HG02642 (cell line): ENCODE data around the gene CCL26.

Experiments
- ATAC-seq: cut with Tn5 transposase; IDR thresholded peaks from one replicate; pipeline ENCODE4 v1.9.1; 2021; ENCODE audit warnings: mild to moderate bottlenecking; ENCODE audit not compliant: unreplicated experiment, poor library complexity

Gene CCL26

GRCh38 chr7:75772081-75773077, at the start of gene CCL26:
Gene CCL26, minus strand, starts transcription at chr7:75772211. Its CDS starts 35 bp downstream, at chr7:75772176.
- no peak for ATAC-seq

DNA sequence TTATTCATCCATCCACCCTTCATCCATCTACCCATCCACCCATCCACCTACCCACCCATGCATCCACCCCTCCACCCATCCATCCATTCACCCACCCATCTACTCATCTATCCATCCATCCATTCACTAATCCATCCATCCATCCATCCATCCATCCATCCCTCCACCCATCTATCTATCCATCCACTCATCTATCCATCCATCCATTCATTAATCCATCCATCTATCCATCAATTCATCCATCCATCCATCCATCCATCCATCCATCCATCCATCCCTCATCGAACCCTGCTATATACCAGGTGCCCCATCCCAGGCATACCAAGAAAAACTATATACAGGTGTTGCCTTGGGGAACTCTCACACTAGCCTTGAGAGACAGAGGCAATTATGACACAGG, 48.7 kb upstream of the CCL26 start:
- no peak for ATAC-seq

DNA sequence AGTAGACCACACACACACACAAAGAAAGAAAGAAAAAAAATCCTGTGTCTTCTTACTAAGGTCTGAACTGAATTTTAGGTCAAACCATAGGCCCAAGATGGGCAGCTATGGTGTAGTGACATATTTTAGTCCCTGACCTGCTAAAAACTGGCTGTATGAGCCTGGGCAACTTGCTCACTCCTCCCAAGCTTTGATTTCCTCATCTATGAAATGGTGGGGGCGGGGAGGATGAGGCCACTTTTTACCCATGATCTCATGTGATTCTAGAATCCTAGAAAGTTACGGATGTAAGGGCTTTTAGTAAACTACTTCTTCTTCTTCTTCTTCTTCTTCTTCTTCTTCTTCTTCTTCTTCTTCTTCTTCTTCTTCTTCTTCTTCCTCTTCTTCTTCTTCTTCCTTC, 47.7 kb upstream of the CCL26 start:
- no peak for ATAC-seq

GRCh38 chr7:75818472-75818871, 46.5 kb upstream of the CCL26 start:
- no peak for ATAC-seq

DNA sequence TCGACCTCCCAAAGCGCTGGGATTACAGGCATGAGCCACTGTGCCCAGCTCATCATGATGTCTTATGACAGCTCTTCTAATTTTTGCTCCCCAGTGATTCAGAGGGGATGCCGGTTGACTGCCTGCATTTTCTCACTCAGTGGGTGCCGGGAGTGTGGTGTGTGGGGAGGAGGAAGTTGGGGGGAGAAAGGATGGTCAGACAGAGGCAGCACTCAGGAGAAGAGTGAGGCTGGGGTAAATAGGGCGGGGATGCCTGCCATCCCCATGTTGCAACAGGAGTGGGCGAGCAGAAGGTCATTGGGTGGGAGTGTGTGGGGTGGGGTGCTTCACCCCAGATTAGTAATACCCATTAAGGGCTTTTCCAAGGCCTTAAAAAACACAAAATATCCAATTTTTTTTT, 45.1 kb upstream of the CCL26 start:
- ATAC-seq = no peak

DNA sequence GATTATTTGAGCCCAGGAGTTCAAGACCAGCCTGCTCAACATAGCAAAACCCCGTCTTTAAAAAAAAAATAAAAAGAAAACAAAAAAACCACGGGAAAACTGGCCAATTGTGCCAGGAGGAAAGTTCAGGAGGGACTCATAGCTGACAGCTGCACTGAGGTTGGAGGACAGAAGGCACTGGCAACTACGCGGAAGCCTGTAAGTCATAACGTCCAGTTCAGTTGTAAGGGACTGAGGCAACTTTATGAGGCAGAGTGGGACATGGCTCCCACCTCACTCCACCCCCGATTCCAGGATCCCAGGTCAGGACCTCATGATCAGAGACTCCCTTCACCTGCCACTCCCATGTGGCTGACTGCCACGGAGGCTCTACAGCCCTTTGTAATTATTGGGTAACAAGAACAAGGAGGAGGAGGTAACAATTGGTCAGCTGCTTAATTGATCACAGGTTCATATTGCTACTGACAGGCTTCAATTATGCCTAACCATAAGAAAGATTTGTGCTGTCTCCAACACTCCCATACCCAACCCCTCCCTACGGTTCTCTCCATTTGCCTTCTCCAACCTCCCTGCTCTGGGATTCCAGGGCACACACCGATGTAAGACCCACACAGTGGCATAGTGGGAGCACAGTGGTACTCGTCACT, 43.5 kb upstream of the CCL26 start:
- no peak for ATAC-seq

DNA sequence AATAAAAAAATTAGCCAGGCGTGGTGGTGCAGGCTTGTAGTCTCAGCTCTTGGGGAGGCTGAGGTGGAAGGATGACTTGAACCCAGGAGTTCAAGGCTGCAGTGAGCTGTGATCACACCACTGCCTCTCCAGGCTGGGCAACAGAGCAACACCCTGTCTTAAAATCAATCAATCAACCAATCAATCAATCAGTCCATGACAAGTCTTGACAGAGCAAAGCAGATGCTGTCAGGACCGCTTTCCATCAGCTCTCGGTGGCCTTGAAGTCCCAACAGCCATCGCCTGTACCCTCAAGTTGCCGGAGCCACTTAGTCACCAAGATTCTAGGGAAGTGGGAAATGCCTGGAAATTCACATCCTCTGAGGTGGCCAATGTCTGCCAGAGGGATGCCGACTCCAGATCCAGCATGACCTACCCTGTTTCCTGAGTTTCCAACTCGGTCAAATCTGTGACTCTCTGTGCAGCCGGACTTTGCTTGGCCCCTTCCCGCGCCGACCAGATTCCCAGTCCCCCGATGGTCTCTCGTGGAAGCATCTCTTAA, 42.5 kb upstream of the CCL26 start:
- no peak for ATAC-seq

DNA sequence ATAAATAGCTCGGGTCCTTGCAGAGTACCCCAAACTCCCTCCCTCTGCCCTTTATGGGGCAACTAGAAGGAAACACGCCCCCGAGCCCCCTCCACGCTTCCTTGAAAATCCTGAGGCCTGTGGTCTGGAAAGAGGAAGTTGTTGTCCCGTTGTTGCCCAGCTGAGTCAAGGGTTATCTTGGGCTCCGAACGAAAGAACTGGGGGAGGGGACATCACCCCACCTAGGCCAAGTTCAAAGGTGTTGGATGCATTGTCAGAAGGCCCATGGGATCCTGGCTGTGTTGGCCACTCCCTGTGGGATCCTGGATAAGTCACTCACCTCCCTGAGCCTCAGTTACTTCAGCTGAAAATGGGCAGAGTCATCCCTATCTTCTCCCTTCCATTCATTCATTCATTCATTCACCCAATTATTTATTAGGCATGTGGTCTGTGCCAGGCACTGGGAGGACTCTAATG, 41.8 kb upstream of the CCL26 start, which contains the start of gene CCL24:
Gene CCL24, minus strand, starts transcription at position 26 of the 456 bp plus-strand sequence. CDS start 91 bp downstream, outside the sequence.
- ATAC-seq = no peak

GRCh38 chr7:75813084-75813483, 41.1 kb upstream of the CCL26 start:
- ATAC-seq = no peak

DNA sequence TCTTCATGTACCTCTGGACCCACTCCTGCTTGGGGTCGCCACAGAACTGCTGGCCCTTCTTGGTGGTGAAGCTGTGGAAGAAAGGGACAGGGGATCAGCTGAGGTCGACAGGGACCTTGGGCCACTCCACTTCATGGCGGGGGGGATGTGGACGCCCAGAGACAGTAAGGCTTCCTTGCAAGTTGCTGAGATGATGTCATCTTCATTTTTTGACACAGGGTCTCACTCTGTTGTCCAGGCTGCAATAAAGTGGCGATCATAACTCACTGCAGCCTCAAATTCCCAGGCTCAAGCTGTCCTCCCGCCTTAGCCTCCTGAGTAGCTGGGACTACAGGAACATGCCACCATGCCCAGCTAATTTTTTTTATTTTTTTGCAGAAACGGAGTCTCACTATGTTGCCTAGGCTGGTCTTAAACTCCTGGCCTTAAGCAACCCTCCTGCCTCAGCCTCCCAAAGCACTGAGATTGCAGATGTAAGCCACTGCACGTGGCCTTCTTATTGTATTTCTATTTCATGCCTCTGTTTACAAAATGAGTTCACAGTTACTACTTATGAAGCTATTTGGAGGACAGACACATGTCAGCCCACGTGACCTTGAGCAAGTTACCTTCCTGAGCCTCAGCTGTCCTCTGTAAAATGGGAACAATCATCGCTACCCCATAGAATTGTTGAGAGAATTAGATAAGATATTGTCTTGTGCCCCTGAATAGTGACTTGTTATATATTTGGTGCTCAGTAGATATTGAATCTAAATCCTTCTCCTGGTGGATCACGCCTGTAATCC, 40.1 kb upstream of the CCL26 start:
- ATAC-seq = no peak

DNA sequence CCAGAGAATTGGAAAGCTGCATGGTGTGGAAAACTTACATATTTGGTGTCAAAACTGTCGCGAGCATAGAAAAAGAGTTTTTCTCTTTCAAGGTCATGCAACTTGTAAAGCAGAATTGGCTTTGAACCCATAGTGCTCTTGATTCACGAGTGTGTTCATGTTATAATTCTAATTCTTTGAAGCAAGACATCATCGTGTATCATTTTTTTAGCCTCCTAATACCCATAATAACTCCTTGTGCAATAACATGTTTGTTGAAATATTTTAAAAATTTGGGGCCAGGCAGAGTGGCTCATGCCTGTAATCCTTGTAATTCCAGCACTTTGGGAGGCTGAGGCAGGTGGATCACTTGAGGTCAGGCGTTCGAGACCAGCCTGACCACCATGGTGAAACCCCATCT, 37.4 kb upstream of the CCL26 start:
- no peak for ATAC-seq

GRCh38 chr7:75808106-75808505, 36.1 kb upstream of the CCL26 start:
- ATAC-seq = no peak

GRCh38 chr7:75807452-75807851, 35.4 kb upstream of the CCL26 start:
- no peak for ATAC-seq

DNA sequence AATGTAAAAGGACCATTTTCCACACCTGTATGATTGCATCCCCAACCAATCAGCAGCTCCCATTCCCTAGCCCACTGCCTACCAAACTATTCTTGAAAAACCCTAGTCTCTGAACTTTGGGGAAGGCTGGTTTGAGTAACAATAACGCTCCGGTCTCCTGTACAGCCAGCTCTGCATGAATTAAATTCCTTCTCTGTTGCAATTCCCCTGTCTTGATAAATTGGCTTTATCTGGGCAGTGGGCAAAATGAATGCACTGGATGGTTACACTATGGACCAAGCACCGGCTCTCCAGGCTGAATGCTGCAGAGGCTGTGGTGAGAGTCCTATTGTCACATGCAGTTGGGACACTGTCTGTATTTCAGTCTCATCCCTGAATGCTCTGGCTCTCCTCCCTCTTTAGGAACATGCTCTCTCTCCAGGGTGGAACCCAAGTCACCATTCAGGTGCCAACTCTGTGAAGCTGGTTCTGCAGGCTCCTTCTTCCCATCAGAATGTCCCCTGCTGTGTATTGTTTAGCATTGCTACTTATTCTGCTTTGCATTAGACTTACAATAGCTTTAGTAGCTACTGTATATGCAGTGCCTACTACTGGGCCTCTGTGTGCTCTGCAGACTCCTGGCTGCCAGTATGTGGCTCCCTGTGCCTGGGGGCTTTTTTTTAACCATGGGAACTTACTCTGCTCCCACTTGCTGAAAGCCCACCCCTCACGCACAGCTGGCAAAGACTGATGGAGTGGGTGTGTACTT, 34.7 kb upstream of the CCL26 start:
- no peak for ATAC-seq

DNA sequence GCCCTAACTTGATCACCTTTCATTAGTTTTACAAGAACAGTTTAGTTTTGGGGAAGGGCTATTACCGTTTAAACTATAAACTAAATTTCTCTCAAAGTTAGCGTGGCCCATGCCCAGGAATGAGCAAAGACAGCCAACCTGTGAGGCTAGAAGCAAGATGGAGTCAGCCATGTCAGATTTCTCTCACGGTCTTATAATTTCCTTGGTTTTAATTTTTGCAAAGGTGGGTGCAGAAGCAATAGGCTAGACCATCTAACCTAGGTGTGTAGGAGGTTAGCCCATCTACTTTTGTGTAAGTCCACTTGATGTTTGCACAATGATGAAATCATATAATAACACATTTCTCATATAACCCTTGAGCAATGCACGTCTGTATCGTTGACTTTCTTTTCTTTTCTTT, 32.7 kb upstream of the CCL26 start:
- ATAC-seq = no peak

- ATAC-seq = no peak
These were observed 32.0 kb upstream of the CCL26 start for GRCh38 chr7:75804004-75804403.

DNA sequence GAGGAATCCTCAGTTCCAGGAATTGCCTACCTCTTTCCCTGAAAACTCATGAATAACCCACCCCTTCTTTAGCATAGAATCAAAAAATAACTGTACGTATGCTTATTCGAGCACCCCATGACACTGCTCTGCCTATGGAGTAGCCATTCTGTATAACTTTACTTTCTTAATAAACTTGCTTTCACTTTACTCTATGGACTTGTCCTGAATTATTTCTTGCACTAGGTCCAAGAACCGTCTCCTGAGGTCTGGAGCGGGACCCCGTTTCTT, 30.5 kb upstream of the CCL26 start:
- no peak for ATAC-seq

DNA sequence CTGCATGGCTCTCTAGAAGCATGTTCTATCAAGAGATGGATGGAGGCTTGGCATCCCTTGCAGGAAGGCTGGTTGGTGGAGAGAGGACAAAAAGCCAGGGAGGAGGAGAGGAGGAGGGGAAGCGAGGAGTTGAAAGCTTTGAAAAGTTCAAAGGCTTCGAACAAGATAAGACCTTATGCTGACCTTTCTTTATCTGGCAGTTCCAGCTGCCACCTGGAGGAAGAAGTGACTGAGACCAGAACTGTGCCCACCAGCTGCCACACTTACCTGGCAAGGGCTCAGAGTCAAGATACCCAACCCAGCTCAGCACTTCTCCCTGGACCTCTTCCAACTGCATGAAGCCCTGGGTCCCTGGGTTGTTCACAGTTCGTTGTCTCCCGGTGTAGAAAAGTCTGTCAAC, 26.8 kb upstream of the CCL26 start:
- no peak for ATAC-seq

DNA sequence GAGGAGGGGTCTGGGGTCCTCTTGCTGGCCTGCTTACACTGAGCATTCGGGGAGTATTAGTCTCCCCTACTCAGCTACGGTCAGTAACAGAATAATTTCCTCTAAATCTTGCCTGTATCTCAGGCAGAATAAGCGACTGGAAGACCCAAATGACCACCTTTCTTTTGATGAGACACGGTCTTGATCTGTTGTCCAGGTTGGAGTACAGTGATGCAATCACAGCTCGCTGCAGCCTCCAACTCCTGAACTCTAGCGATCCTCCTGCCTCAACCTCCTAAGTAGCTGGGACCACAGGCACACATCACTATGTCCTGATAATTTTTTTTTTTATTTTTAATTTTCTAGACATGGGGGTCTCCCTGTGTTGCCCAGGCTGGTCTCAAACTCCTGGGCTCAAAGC, 24.4 kb upstream of the CCL26 start:
- no peak for ATAC-seq

GRCh38 chr7:75795831-75796285, 23.8 kb upstream of the CCL26 start:
- no peak for ATAC-seq
